Suprapubic skin (tissue), 3 donors: Measurements from ENCODE around the gene AP5S1.

Source experiments
- POLR2A ChIP-seq, 2 donors: fragments of 450-650 bp; IDR thresholded peaks; one replicate each; pipeline ENCODE4 v1.6.1; 2017; ENCODE audit warnings: antibody characterized with exemption in 2 of 2, mild to moderate bottlenecking in 2 of 2, moderate library complexity in 2 of 2
- TF ChIP-seq, protein P1 (sequence below), 2 donors: fragments of 200-600 bp in 1 of 2; fragments of 450-650 bp in 1 of 2; sonication (generic) in 1 of 2; IDR thresholded peaks; one replicate each; pipeline ENCODE4 v1.5.1; 2016 to 2019; ENCODE audit warnings: antibody characterized with exemption in 2 of 2, mild to moderate bottlenecking in 1 of 2, moderate library complexity in 1 of 2

DNA sequence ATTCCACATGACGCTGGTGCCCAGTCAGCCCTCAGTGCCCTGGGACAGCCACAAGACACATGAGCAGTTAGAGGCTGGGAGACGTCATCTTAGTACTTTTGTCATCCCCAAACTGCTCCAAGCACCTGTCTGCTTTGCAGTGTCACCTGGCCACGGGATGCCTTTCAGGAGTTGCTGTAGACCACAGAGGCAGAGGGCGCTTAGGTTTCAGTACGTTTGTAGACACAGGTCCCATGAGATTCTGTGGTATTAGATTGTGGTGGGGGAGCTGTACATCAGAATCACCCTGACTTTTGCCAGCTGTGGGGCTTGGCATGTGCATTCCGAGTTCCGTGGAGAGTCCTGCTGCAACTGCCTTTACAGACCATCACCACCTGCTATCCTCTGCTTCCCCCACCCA lies 43.0 kb downstream of the AP5S1 start:
- TF ChIP-seq, protein P1, sequence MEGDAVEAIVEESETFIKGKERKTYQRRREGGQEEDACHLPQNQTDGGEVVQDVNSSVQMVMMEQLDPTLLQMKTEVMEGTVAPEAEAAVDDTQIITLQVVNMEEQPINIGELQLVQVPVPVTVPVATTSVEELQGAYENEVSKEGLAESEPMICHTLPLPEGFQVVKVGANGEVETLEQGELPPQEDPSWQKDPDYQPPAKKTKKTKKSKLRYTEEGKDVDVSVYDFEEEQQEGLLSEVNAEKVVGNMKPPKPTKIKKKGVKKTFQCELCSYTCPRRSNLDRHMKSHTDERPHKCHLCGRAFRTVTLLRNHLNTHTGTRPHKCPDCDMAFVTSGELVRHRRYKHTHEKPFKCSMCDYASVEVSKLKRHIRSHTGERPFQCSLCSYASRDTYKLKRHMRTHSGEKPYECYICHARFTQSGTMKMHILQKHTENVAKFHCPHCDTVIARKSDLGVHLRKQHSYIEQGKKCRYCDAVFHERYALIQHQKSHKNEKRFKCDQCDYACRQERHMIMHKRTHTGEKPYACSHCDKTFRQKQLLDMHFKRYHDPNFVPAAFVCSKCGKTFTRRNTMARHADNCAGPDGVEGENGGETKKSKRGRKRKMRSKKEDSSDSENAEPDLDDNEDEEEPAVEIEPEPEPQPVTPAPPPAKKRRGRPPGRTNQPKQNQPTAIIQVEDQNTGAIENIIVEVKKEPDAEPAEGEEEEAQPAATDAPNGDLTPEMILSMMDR (IDR thresholded peaks at IDR 0.05), result no peak
- TF ChIP-seq POLR2A (IDR thresholded peaks at IDR 0.05), result no peak
